HepG2 (cell line): Measurements from ENCODE around the gene AKT2. TPM values are rescaled to one million over a fixed set of nuclear protein-coding genes. Genes with fewer than 3 reads are reported as not detected.

ENCODE experiments used
- ATAC-seq: fragments of 200-7000 bp; cut with Tn5 transposase; 3 replicates; pipeline ENCODE4 v1.9.1; 2020; ENCODE audit warnings: mild to moderate bottlenecking, moderate library complexity
- BruUV-seq: library from RNA; stranded (reverse); fragments of 400-500 nt; replicated peaks from 2 replicates; lab custom pipeline; 2021; lab: Mats Ljungman, UMichigan
- CTCF ChIA-PET: fragments of 300-600 bp; formaldehyde crosslinking; extraction: SDS; loops from one replicate; lab custom pipeline; 2021; ENCODE audit warnings: low total read pairs, inconsistent platforms, low intra/inter-chr PET ratio; lab: Yijun Ruan, JAX
- POLR2A ChIA-PET: fragments of 350-600 bp; sonication (Branson Sonifier 250); formaldehyde crosslinking; loops from one replicate; lab custom pipeline; 2020; ENCODE audit warnings: antibody characterized with exemption, inconsistent platforms; lab: Yijun Ruan, JAX
- DNase-seq: peaks from one replicate; pipeline ENCODE4 v3.0.0-alpha.2; 2015; ENCODE audit warnings: low spot score
- FAIRE-seq: peaks from 3 replicates; lab custom pipeline; 2011; peaks lifted over from hg19 to GRCh38; lab: Jason Lieb, UNC
- H2AFZ ChIP-seq: one replicate; pipeline ENCODE4 v1.6.1; 2011; ENCODE audit warnings: low read length, inconsistent platforms
- H3K27ac ChIP-seq: fragments of 300-600 bp; 3 replicates; pipeline ENCODE4 v1.8.0; 2011; ENCODE audit warnings: mixed run types, mild to moderate bottlenecking, mixed read lengths, low read length, inconsistent platforms; ENCODE audit not compliant: insufficient read depth; ENCODE audit errors: extremely low read length
- H3K27me3 ChIP-seq, 2 experiments: fragments of 200-600 bp in 1 of 2; 2 replicates in 1 of 2; 3 replicates in 1 of 2; pipeline versions ENCODE4 v1.6.0 to v1.8.0; 2011; ENCODE audit warnings: low read length in 2 of 2, mild to moderate bottlenecking in 2 of 2, moderate library complexity in 2 of 2, inconsistent platforms in 1 of 2; ENCODE audit not compliant: insufficient read depth in 2 of 2, control insufficient read depth in 1 of 2
- H3K36me3 ChIP-seq, 2 experiments: fragments of 200-600 bp in 1 of 2; replicated peaks in 1 of 2; 2 replicates in 1 of 2; 3 replicates in 1 of 2; pipeline versions ENCODE4 v1.5.1 to v1.8.0; 2011; ENCODE audit warnings: low read length in 2 of 2, inconsistent platforms in 1 of 2; ENCODE audit not compliant: insufficient read depth in 2 of 2, control insufficient read depth in 1 of 2
- H3K4me1 ChIP-seq: 2 replicates; pipeline ENCODE4 v1.5.1; 2012; ENCODE audit warnings: low read length, inconsistent platforms; ENCODE audit not compliant: insufficient read depth
- H3K4me2 ChIP-seq: 2 replicates; pipeline ENCODE4 v1.6.0; 2011; ENCODE audit warnings: low read depth, low read length, inconsistent platforms
- H3K4me3 ChIP-seq, 3 experiments: fragments of 200-600 bp in 1 of 3; sonication (generic), shearing (Covaris generic) in 1 of 3; replicated peaks in 1 of 3; 2 replicates each; pipeline ENCODE4 v1.5.1; 2011 to 2016; ENCODE audit warnings: low read length in 3 of 3, inconsistent platforms in 2 of 3, low read depth in 2 of 3, mild to moderate bottlenecking in 2 of 3, control low read depth in 1 of 3, mixed read lengths in 1 of 3; ENCODE audit not compliant: insufficient read depth in 1 of 3
- H3K79me2 ChIP-seq: one replicate; pipeline ENCODE4 v1.6.1; 2011; ENCODE audit warnings: low read length, inconsistent platforms; ENCODE audit not compliant: insufficient read depth
- H3K9ac ChIP-seq: 2 replicates; pipeline ENCODE4 v1.6.0; 2011; ENCODE audit warnings: mild to moderate bottlenecking, low read depth, low read length, inconsistent platforms; ENCODE audit not compliant: insufficient read depth
- H3K9me3 ChIP-seq: 2 replicates; pipeline ENCODE4 v1.5.1; 2012; ENCODE audit warnings: mild to moderate bottlenecking, low read length
- H4K20me1 ChIP-seq: 2 replicates; pipeline ENCODE4 v1.6.0; 2011; ENCODE audit warnings: inconsistent platforms, mild to moderate bottlenecking, low read length, moderate library complexity; ENCODE audit not compliant: insufficient read depth
- IKZF1 ChIP-seq: fragments of 450-650 bp; IDR thresholded peaks from 2 replicates; pipeline ENCODE4 v1.7.1; 2016
- NR2F2 ChIP-seq: IDR thresholded peaks from 2 replicates; pipeline ENCODE4 v1.6.1; 2012; ENCODE audit warnings: low read depth, inconsistent platforms, borderline replicate concordance
- RFXAP ChIP-seq: sonication (generic); formaldehyde crosslinking; IDR thresholded peaks from 2 replicates; pipeline ENCODE4 v1.4.0; 2020; ENCODE audit warnings: missing genetic modification reagents, borderline replicate concordance
- ZBTB21 ChIP-seq: sonication (generic); formaldehyde crosslinking; IDR thresholded peaks from 2 replicates; pipeline ENCODE4 v1.4.0; 2020; ENCODE audit warnings: missing genetic modification reagents
- ZNF446 ChIP-seq: sonication (generic); formaldehyde crosslinking; IDR thresholded peaks from 2 replicates; pipeline ENCODE4 v1.5.0; 2020; ENCODE audit warnings: mild to moderate bottlenecking, missing genetic modification reagents
- ZNF615 ChIP-seq: sonication (generic); formaldehyde crosslinking; IDR thresholded peaks from 2 replicates; pipeline ENCODE4 v1.5.0; 2020; ENCODE audit warnings: mild to moderate bottlenecking, missing genetic modification reagents, borderline replicate concordance
- WGBS: methylation state at CpG from one replicate; pipeline ENCODE4 v1.1.6; 2017; ENCODE audit warnings: low lambda C conversion rate; 5-methylcytosine and 5-hydroxymethylcytosine counted together
- in situ Hi-C: cut with HindIII; loops from 2 replicates; pipeline ENCODE4 v1.10.0; 2017; ENCODE audit warnings: low pct_unique_long_range_greater_than_20kb; ENCODE audit not compliant: extremely low pct_ligation_motif_present
- intact Hi-C: fragments of 100-400 bp; cut with micrococcal nuclease; formaldehyde crosslinking; loops from one replicate; pipeline ENCODE4 v1.10.0; 2022; ENCODE audit not compliant: unreplicated experiment
- polyA plus RNA-seq, 8 experiments: library from polyadenylated mRNA; depleted of rRNA in 3 of 8; stranded (reverse) in 7 of 8; unstranded in 1 of 8; fragments of >200 nt; fragmentation: Illumina TruSeq in 4 of 8; extraction: Trizol in 4 of 8; gene quantifications; 2 replicates each; pipeline versions ENCODE4 v1.2.1 to v1.2.3, GENCODE V29; 2011 to 2016; ENCODE audit warnings: low read depth in 4 of 8, missing spikeins in 1 of 8, mixed read lengths in 1 of 8; ENCODE audit not compliant: insufficient read depth in 1 of 8
- total RNA-seq, 5 experiments: library from RNA; depleted of rRNA; stranded (reverse); fragments of >200 nt; fragmentation: Illumina TruSeq; extraction: Trizol; gene quantifications; 2 replicates each; pipeline ENCODE4 v1.2.3, GENCODE V29; 2016; ENCODE audit warnings: low read depth in 1 of 5

AKT2 gene
- total and polyA plus RNA-seq, 2 of the 13 experiments (the other 11 are each of a cell fraction or from before 2014, with no cell fraction given) = 82.1 to 173 TPM

DNA sequence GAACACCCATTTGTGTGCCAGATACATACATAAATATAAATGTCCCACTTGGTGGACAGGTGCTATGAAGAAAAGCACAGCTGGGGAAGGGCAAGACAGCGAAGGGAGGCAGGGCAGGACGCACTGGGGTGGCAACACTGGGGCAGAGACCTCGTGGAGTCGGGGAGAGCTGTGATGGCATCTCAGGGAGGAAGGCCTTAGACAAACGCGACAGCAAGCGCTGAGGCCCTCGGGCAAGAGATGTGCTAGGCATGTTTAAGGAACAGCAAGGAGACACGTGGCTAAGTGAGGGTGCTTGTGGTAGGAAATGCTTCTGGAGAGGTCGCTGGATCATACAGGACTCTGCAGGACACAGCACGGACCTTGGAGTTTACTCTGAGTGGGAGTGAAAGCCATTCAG lies 35.4 kb downstream of the AKT2 start:
- BruUV-seq = no TSS peak
- CTCF ChIA-PET = no interaction called here

DNA sequence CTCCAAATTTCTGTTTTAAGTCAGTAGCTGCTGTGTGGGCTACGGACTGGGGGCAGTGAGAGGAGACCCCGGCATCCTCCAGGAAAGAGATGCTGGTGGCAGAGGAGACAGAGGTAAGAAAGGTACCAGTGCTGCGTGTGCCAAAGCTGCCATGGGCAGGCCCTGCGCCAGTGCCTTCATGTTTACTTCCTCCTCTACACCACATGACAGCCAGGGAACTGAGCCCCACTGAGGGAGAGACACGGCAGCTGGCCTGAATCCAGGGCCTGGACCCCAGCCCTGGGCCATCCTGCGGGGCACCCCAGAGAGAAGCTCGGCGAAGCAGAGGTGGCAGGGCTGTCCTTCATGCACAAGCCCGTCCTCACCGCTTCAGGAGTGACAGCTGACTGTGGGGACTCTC lies 35.9 kb downstream of the AKT2 start:
- 98% methylated on average over 4 of the region's 10 CpGs for WGBS
- Histone ChIP-seq H3K4me3 (no peak overlapping the region), H3K9me3 (no peaks in the 10 kb centered on the region), H3K4me1 (peaks cover 49% of the 10 kb centered on the region), H3K27me3 (no peaks in the 10 kb centered on the region), H4K20me1 (peaks cover 8% of the 10 kb centered on the region; the same call in 1 of the 2 replicates), H3K9ac (no peak overlapping the region), H2AFZ (no peak overlapping the region), H3K4me2 (no peak overlapping the region), H3K36me3 (peaks cover 4 to 48% of the 10 kb centered on the region in 2 experiments; a peak in 4 of 5 replicates), H3K27ac (no peak overlapping the region), H3K79me2 (peaks cover 31% of the 10 kb centered on the region)
- no peak for DNase-seq
- POLR2A ChIA-PET = no interaction called here
- in situ Hi-C loops = loop anchor here (5.0 kb wide), 1 partner anchor 33 kb away; no protein-coding TSS in a partner anchor
- intact Hi-C loops = no loop called here
- FAIRE-seq = no peak
- ATAC-seq = no peak
- no peak for TF ChIP-seq ZBTB21 (CRISPR knock-in tag)
- CTCF ChIA-PET = no interaction called here
- BruUV-seq = no TSS peak

More for the DNA sequence above, 35.4 kb downstream of the AKT2 start:
- Histone ChIP-seq H3K4me1 (peaks cover 54% of the 10 kb centered on the region), H4K20me1 (peaks cover 8% of the 10 kb centered on the region; the same call in 1 of the 2 replicates), H3K4me2 (no peak overlapping the region), H3K36me3 (peaks cover 5 to 46% of the 10 kb centered on the region in 2 experiments; a peak in 4 of 5 replicates), H3K9ac (no peak overlapping the region), H2AFZ (no peak overlapping the region), H3K4me3 (no peak overlapping the region), H3K9me3 (no peaks in the 10 kb centered on the region), H3K79me2 (peaks cover 28% of the 10 kb centered on the region), H3K27me3 (no peaks in the 10 kb centered on the region), H3K27ac (no peak overlapping the region)
- ATAC-seq (no peak), FAIRE-seq (no peak), DNase-seq (no peak)
- 88% methylated on average over 11 of the region's 11 CpGs for WGBS
- in situ Hi-C loops (loop anchor here (5.0 kb wide), 1 partner anchor 33 kb away; no protein-coding TSS in a partner anchor), intact Hi-C loops (no loop called here)
- POLR2A ChIA-PET = no interaction called here
- TF ChIP-seq ZNF615 (CRISPR knock-in tag) (no peak), NR2F2 (no peak), RFXAP (no peak), IKZF1 (no peak), ZNF446 (CRISPR knock-in tag) (no peak)
